Activated CD4-positive, alpha-beta memory T cell treated with anti-CD3 and anti-CD28 coated beads for 36 hours (primary cell): Measurements from ENCODE around the gene USP5. TPM values are rescaled to one million over a fixed set of nuclear protein-coding genes. Genes with fewer than 3 reads are reported as not detected.

Source experiments
- CTCF ChIA-PET: fragments of 350-600 bp; sonication (Branson Sonifier 250); formaldehyde crosslinking; loops from one replicate; lab custom pipeline; 2021; ENCODE audit warnings: antibody characterized with exemption, inconsistent platforms; lab: Charles Lee
- POLR2A ChIA-PET: fragments of 350-600 bp; sonication (Branson Sonifier 250); formaldehyde crosslinking; loops from one replicate; lab custom pipeline; 2021; ENCODE audit warnings: antibody characterized with exemption; lab: Charles Lee
- DNase-seq: peaks from one replicate; pipeline ENCODE4 v3.0.0-alpha.2; 2020
- H3K27ac Mint-ChIP-seq: one replicate; pipeline ENCODE4 v1.8.0; 2021; ENCODE audit warnings: mixed read lengths
- H3K27me3 Mint-ChIP-seq: one replicate; pipeline ENCODE4 v1.8.0; 2021; ENCODE audit warnings: mixed read lengths
- H3K36me3 Mint-ChIP-seq: one replicate; pipeline ENCODE4 v1.8.0; 2021; ENCODE audit warnings: mixed read lengths
- H3K4me1 Mint-ChIP-seq: one replicate; pipeline ENCODE4 v1.8.0; 2021; ENCODE audit warnings: low read depth, mixed read lengths
- H3K4me3 Mint-ChIP-seq: one replicate; pipeline ENCODE4 v1.8.0; 2021; ENCODE audit warnings: mild to moderate bottlenecking, mixed read lengths
- H3K9me3 Mint-ChIP-seq: one replicate; pipeline ENCODE4 v1.8.0; 2021; ENCODE audit warnings: mixed read lengths
- intact Hi-C: fragments of 100-400 bp; cut with micrococcal nuclease; formaldehyde crosslinking; loops from one replicate; pipeline ENCODE4 v1.15.1; 2023
- total RNA-seq, 2 experiments: library from RNA; stranded (reverse); gene quantifications; one replicate each; pipeline ENCODE4 v1.2.3, GENCODE V29; 2021

USP5 gene
- total RNA-seq, 2 experiments from 2014 or later: 125 to 130 TPM

DNA sequence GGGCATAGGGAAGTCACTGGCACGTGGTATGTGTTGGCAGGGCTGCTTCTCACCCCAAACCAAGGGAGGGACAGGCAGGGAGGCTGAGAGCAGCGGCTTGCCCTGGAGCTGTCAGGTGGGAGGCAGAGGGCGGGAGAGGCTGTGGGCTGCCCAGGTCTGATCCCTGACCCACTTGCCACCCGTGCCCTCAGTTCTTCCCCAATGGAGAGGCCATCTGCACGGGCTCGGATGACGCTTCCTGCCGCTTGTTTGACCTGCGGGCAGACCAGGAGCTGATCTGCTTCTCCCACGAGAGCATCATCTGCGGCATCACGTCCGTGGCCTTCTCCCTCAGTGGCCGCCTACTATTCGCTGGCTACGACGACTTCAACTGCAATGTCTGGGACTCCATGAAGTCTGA is 6.6 kb upstream of the USP5 start:
- no peak overlapping the region for H3K27ac Mint-ChIP-seq
- no peak for DNase-seq
- ChIA-PET POLR2A (no interaction called here), CTCF (interaction anchor here (0.6 to 4.8 kb wide), 4 partner anchors 11 to 248 kb away, joined by 3 to 35 read pairs (median 4); partner anchors contain the start of gene MLF2)
- H3K9me3 Mint-ChIP-seq: no peaks in the 10 kb centered on the region
- H3K4me1 Mint-ChIP-seq: peaks cover 9% of the 10 kb centered on the region
- peaks cover 19% of the 10 kb centered on the region for H3K36me3 Mint-ChIP-seq
- intact Hi-C loops: no loop called here
- no peak overlapping the region for H3K4me3 Mint-ChIP-seq
- H3K27me3 Mint-ChIP-seq: no peaks in the 10 kb centered on the region

DNA sequence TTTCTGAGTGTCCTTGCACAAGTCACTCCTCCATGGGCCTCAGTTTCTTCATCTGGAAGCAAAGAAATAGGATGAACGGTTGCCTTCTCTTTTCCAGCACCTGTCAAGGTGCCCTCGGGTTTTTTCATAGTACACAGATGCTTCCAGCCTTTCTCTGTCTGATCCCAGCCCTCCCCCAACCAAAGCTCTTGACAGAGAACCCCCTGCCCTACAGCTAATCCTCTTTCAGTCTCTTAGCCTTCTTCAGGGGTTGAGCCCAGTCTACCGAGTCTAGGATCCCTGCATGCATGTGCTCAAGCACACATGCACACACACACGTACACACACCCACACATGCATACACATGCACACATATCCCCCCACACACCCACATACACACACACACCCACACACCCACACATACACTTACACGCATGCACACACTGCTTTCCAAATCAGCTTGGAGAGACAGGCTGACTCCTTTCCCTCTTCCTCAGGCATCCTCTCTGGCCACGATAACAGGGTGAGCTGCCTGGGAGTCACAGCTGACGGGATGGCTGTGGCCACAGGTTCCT is 5.6 kb upstream of the USP5 start:
- Mint-ChIP-seq H3K36me3 (peaks cover 22% of the 10 kb centered on the region), H3K27me3 (no peaks in the 10 kb centered on the region), H3K27ac (no peak overlapping the region), H3K4me3 (no peak overlapping the region), H3K9me3 (no peaks in the 10 kb centered on the region), H3K4me1 (peaks cover 12% of the 10 kb centered on the region)
- no peak for DNase-seq
- intact Hi-C loops: no loop called here
- POLR2A ChIA-PET: interaction anchor here (1.6 kb wide), 1 partner anchor 21 kb away, joined by 4 read pairs; the partner anchor contains the start of gene TPI1
- CTCF ChIA-PET: interaction anchor here (4.8 kb wide), 1 partner anchor 12 kb away, joined by 35 read pairs; no protein-coding TSS in a partner anchor

DNA sequence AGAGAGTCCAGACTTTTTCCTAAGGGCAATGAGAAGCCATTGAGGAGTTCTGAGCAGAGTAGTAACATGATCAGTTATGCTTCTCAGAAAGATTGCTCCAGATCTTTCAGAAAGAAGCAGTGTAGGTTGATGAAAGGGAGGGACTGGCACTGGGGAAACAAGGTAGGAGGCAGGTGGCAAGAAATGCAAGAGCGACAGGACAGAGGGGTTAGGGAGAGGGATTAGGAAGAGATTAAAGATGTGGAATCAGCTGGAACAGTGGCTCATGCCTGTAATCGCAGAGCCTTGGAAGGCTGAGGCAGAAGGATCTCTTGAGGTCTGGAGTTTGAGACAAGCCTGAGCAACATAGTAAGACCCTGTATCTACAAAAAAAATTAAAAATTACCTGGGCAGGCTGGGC is 4.3 kb upstream of the USP5 start:
- H3K4me1 Mint-ChIP-seq: peaks cover 12% of the 10 kb centered on the region
- no peak for DNase-seq
- H3K9me3 Mint-ChIP-seq: no peaks in the 10 kb centered on the region
- CTCF ChIA-PET: interaction anchor here (1.0 to 2.3 kb wide), 3 partner anchors 12 to 25 kb away, joined by 7 to 13 read pairs (median 8); partner anchors contain the start of gene SPSB2
- peaks cover 22% of the 10 kb centered on the region for H3K36me3 Mint-ChIP-seq
- intact Hi-C loops: no loop called here
- no peak overlapping the region for H3K27ac Mint-ChIP-seq
- no peaks in the 10 kb centered on the region for H3K27me3 Mint-ChIP-seq
- POLR2A ChIA-PET: interaction anchor here (1.2 to 1.6 kb wide), 2 partner anchors 20 to 24 kb away, joined by 3 to 4 read pairs; partner anchors contain the start of gene TPI1
- H3K4me3 Mint-ChIP-seq: no peak overlapping the region

DNA sequence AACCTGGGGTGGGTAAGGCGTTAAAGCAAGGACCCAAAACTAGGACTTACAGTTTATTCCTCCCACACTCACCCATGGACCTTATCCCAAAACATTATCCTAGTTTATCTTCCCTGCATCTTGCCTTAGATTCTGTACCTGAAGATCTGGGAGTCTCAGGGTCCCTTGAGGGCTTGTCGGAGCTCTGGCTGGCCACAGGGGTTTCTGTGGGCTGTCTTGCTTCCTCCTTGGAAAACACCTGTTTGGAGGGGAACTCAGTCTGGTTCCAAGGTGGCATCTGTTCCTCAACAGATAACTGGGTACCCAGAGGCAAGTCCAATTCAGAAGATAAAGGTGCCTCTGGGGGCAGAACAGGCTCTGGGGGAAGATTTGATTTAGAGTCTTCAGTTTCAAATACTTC is 2.5 kb upstream of the USP5 start:
- Mint-ChIP-seq H3K4me1 (peaks cover 24% of the 10 kb centered on the region), H3K9me3 (no peaks in the 10 kb centered on the region), H3K27me3 (no peaks in the 10 kb centered on the region), H3K4me3 (peak overlapping the region; percentile 95), H3K36me3 (peaks cover 22% of the 10 kb centered on the region), H3K27ac (no peak overlapping the region)
- POLR2A ChIA-PET: no interaction called here
- CTCF ChIA-PET: interaction anchor here (2.2 to 2.3 kb wide), 2 partner anchors 14 to 23 kb away, joined by 8 to 13 read pairs; partner anchors contain the start of gene SPSB2
- intact Hi-C loops: no loop called here
- DNase-seq: no peak

DNA sequence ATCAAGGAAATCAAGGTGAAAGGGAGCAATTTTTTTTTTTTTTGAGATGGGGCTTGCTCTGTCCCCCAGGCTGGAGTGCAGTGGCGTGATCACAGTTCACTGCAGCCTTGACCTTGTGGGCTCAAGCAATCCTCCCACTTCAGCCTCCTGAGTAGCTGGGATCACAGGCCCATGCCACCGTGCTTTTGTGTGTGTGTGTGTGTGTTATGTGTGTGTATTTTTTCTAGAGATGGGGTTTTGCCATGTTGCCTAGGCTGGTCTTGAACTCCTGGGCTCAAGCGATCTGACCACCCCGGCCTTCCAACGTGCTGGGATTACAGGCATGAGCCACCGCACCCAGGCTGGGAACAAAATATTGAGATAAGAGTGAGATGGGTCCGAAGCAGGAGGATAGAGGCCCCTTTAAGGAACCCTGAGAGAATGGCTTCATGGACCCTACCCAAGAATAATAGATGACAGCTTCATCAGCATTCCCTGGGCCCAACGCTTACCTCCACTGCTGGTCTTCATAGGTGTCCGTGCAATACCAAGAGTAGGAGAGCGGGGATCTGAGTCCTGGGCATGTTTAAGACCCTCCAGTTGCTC is 1.9 kb upstream of the USP5 start:
- H3K27ac Mint-ChIP-seq: peak overlapping the region; percentile 98
- H3K36me3 Mint-ChIP-seq: peaks cover 22% of the 10 kb centered on the region
- H3K9me3 Mint-ChIP-seq: no peaks in the 10 kb centered on the region
- CTCF ChIA-PET: interaction anchor here (1.1 to 6.5 kb wide), 5 partner anchors 15 to 42 kb away, joined by 5 to 74 read pairs (median 26); partner anchors contain the start of gene SPSB2
- intact Hi-C loops: loop anchor here (5.0 kb wide), 1 partner anchor 423 kb away; no protein-coding TSS in a partner anchor
- no peaks in the 10 kb centered on the region for H3K27me3 Mint-ChIP-seq
- peak overlapping the region; percentile 95 for H3K4me3 Mint-ChIP-seq
- no peak for DNase-seq
- POLR2A ChIA-PET: interaction anchor here (2.0 kb wide), 1 partner anchor 315 kb away, joined by 7 read pairs; the partner anchor contains the start of gene GAPDH
- peaks cover 29% of the 10 kb centered on the region for H3K4me1 Mint-ChIP-seq

DNA sequence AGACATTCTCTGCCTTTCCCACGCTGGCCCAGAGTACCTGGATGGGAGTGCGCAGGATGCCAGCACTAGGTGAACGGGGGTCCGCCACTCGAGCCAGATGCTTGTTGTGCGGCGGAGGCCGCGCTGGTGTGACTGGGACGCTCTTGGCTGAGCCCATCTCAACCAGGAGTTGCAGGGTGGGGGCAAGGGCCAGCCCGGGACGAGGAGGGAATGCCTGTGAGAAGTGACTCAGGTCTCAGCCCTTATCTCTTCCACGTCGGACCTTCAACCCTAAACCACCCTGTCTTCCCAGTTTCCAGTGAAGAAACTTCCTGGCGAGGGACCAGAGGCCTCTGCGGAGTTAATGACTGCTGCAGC is 1.2 kb upstream of the USP5 start:
- Mint-ChIP-seq H3K4me3 (peak overlapping the region; percentile 95), H3K4me1 (peaks cover 29% of the 10 kb centered on the region), H3K9me3 (no peaks in the 10 kb centered on the region), H3K27me3 (no peaks in the 10 kb centered on the region), H3K27ac (peak overlapping the region; percentile 98), H3K36me3 (peaks cover 27% of the 10 kb centered on the region)
- CTCF ChIA-PET: interaction anchor here (0.9 to 6.5 kb wide), 10 partner anchors 9 to 232 kb away, joined by 3 to 74 read pairs (median 14); partner anchors contain the start of genes MLF2, SPSB2 and TPI1
- POLR2A ChIA-PET: interaction anchor here (1.0 to 5.0 kb wide), 15 partner anchors 8 to 318 kb away, joined by 4 to 94 read pairs (median 7); partner anchors contain the start of genes C12orf57, CD4, COPS7A and GAPDH
- no peak for DNase-seq
- intact Hi-C loops: loop anchor here (1.0 to 5.0 kb wide), 4 partner anchors 161 to 423 kb away; partner anchors contain the start of genes CHD4, MRPL51 and ZNF384

DNA sequence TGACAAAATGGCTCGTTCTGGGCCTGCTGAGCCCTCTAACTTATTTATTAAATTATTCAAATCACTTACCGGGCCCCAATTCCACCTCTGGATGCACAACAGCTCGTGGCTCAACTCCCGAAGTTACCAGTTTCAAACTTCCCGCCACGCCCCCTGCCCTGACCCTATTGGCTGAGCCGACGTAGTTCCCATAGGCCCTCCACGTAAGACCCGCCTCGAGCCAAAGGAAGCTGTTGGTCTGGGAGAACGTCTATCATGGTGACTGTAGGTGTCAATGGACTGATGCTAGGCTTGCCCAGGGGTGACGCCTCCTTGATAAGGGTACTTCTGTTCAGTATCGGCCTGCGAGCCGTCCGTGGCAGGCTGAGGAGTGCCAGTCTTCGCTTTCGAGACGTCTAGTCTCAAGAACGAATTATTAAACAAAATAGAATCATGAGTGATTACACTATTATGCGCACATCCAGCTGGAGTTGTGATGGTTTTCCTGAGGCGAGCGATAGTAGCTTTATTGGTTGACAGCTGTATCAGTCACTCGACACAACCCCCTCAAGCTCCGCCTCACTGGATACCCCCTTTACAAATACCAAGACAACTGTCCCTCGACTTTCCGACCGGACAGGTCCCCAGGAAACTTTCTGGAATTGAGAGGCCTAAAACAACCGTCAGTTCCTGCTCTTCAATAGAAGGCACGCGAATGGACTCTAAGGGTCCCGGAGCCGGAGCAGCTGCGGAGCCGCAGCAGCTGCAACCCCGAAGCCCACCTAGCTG is 613 bp upstream of the USP5 start, which contains the start of gene CDCA3:
CDCA3 (minus strand) TSS at position 134 of the 768 bp plus-strand sequence. CDS start 334 bp downstream, outside the sequence.
- intact Hi-C loops: loop anchor here (1.0 to 5.0 kb wide), 4 partner anchors 162 to 424 kb away; partner anchors contain the start of genes CHD4, MRPL51 and ZNF384
- Mint-ChIP-seq H3K4me3 (peak within 1 kb of the TSS; percentile 95), H3K9me3 (no peaks in the 10 kb centered on the region), H3K36me3 (peaks cover 29% of the 10 kb centered on the region), H3K4me1 (peaks cover 29% of the 10 kb centered on the region), H3K27ac (peak within 1 kb of the TSS; percentile 98), H3K27me3 (no peaks in the 10 kb centered on the region)
- DNase-seq: peak; percentile 97
- POLR2A ChIA-PET: interaction anchor here (0.8 to 5.0 kb wide), 25 partner anchors 8 to 381 kb away, joined by 3 to 94 read pairs (median 6); partner anchors contain the start of genes C12orf57, CD4, COPS7A and GAPDH
- CTCF ChIA-PET: interaction anchor here (0.9 to 6.5 kb wide), 18 partner anchors 9 to 358 kb away, joined by 3 to 74 read pairs (median 5); partner anchors contain the start of genes MLF2, MRPL51, PTMS and SPSB2

DNA sequence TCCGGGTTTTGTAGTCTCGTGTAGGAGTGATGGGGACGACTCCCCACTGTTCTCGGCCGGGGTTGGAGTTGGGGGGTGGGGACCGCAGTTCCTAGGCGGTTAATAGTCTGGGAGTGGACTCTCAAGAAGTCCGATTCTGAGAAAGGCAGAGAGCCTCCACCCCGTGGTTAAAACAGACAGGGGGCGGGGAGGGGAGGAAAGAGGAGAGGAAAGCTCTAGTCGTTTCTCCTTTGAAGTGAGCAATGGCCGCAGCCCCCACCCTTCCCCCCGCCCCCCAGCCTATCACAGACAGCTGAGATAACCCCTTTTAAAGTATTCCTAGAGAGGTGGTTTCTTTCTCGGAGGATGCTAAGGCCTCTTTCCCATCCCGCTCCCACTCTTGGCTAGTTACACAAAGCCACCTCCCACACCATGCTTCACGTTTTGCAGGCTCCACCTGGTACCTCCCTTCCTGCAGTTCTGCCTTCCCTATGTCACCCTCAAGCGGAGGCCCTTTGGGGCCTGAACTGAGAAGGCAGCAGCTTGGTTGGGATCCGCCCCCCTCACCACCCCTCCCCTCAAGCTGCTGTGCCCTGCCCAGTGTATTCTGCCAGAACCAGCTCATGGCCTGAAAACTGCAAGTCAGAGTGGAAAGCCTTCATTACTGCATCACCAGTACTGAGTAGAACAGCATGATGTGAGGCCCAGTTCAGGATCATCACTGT is 853 bp downstream of the USP5 start:
- Mint-ChIP-seq H3K9me3 (no peaks in the 10 kb centered on the region), H3K36me3 (peaks cover 37% of the 10 kb centered on the region), H3K27me3 (no peaks in the 10 kb centered on the region), H3K4me1 (peaks cover 29% of the 10 kb centered on the region), H3K27ac (peak overlapping the region; percentile 98), H3K4me3 (peak overlapping the region; percentile 95)
- DNase-seq: peak; percentile 89
- POLR2A ChIA-PET: interaction anchor here (0.9 to 5.0 kb wide), 22 partner anchors 8 to 383 kb away, joined by 3 to 94 read pairs (median 5); partner anchors contain the start of genes C12orf57, CD4, COPS7A and GNB3
- CTCF ChIA-PET: interaction anchor here (0.6 to 6.5 kb wide), 21 partner anchors 12 to 299 kb away, joined by 3 to 74 read pairs (median 5); partner anchors contain the start of genes LPCAT3, MLF2, PTMS and SPSB2
- intact Hi-C loops: loop anchor here (1.0 to 5.0 kb wide), 11 partner anchors 16 to 426 kb away; partner anchors contain the start of genes C12orf57, COPS7A, EMG1 and GAPDH

DNA sequence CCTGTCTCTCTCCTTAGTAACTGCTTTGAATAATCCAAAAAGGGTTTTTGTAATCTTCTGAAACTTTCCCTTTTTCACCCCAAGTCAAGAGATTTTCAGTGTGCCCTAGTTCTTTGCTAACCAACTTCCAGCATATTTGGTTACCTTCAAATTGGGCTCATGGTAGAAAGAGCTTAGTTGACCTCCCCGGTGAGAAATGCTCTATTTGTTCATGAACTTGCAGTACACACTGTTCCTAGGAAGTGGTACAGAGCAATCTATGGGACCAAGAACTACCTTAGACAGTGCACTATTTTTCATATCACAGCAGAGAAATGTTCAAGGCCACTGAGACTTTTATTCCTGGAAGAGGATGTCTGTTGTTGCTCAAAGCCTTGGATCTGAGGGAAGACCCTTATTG is 1.7 kb downstream of the USP5 start:
- POLR2A ChIA-PET: interaction anchor here (1.1 to 5.0 kb wide), 9 partner anchors 14 to 245 kb away, joined by 3 to 94 read pairs (median 12); partner anchors contain the start of genes C12orf57, COPS7A, RNU7-1 and SPSB2
- intact Hi-C loops: loop anchor here (2.0 to 5.0 kb wide), 2 partner anchors 319 to 426 kb away; partner anchors contain the start of gene GAPDH

DNA sequence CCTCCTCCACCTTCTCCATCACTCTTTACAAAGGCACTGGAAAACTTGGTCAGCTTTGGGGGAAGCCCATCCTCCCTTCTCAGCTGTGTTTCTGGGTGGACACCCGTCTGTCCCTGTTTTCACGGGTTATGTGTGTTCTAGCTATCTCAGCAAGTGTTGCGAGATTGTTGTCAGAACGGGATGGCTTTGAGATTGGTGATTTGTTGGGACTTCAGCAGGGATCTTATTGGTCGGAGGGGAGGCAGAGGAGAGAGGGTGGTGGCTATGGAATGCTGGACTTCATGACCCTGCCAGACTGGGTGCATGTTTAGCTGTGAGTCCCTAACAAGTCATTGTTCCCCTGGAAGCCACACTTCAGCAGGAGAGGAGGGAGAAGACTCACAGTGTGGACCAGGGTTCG is 2.1 kb downstream of the USP5 start:
- DNase-seq: no peak
- CTCF ChIA-PET: interaction anchor here (0.7 to 6.5 kb wide), 6 partner anchors 14 to 74 kb away, joined by 3 to 74 read pairs (median 16); partner anchors contain the start of genes SPSB2 and TPI1
- peak overlapping the region; percentile 98 for H3K27ac Mint-ChIP-seq
- H3K4me1 Mint-ChIP-seq: peaks cover 29% of the 10 kb centered on the region
- no peaks in the 10 kb centered on the region for H3K9me3 Mint-ChIP-seq
- POLR2A ChIA-PET: interaction anchor here (4.8 to 5.0 kb wide), 2 partner anchors 14 to 19 kb away, joined by 59 to 94 read pairs; partner anchors contain the start of genes SPSB2 and TPI1
- intact Hi-C loops: loop anchor here (5.0 kb wide), 1 partner anchor 427 kb away; no protein-coding TSS in a partner anchor
- no peaks in the 10 kb centered on the region for H3K27me3 Mint-ChIP-seq
- peaks cover 42% of the 10 kb centered on the region for H3K36me3 Mint-ChIP-seq
- peak overlapping the region; percentile 95 for H3K4me3 Mint-ChIP-seq

More for the DNA sequence above, 1.7 kb downstream of the USP5 start:
- Mint-ChIP-seq H3K4me1 (peaks cover 29% of the 10 kb centered on the region), H3K4me3 (peak overlapping the region; percentile 95), H3K9me3 (no peaks in the 10 kb centered on the region), H3K36me3 (peaks cover 38% of the 10 kb centered on the region), H3K27ac (peak overlapping the region; percentile 98), H3K27me3 (no peaks in the 10 kb centered on the region)
- CTCF ChIA-PET: interaction anchor here (0.9 to 6.5 kb wide), 7 partner anchors 14 to 111 kb away, joined by 3 to 74 read pairs (median 26); partner anchors contain the start of genes SPSB2 and TPI1
- no peak for DNase-seq
